GM18499 (cell line): Measurements from ENCODE around the gene DEPDC7.
A peak's percentile ranks its signal among the peaks of the same experiment; 100 is the strongest.

Experiments used
- ATAC-seq: cut with Tn5 transposase; IDR thresholded peaks from one replicate; pipeline ENCODE4 v1.9.1; 2021; ENCODE audit warnings: moderate number of reproducible peaks; ENCODE audit not compliant: insufficient read depth, unreplicated experiment

The DEPDC7 gene

GRCh38 chr11:33059331-33060007 lies 43.8 kb downstream of the DEPDC7 start:
- no peak for ATAC-seq

- no peak for ATAC-seq
Observed at GRCh38 chr11:33060271-33060670, 44.6 kb downstream of the DEPDC7 start.

DNA sequence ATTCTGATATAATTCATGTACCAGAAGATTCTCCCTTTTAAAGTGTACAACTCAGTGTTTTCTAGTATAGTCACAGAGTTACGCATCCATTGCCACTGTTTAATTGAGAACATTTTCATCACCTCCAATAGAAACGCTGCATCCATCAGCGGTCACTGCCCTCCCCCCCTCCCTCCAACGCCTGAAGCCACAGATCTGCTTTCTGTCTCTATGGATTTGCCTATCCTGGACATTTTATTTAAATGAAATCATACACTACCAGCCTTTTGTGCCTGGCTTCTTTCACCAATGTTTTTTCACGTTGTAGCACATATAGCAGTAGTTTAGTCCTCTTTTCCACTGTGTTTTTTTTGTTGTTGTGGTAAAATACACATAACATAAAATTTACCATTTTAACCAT lies 46.5 kb downstream of the DEPDC7 start:
- no peak for ATAC-seq

GRCh38 chr11:33063326-33063881 lies 47.7 kb downstream of the DEPDC7 start:
- peak; percentile 78 for ATAC-seq

GRCh38 chr11:33064033-33064825 lies 48.6 kb downstream of the DEPDC7 start:
- no peak for ATAC-seq

DNA sequence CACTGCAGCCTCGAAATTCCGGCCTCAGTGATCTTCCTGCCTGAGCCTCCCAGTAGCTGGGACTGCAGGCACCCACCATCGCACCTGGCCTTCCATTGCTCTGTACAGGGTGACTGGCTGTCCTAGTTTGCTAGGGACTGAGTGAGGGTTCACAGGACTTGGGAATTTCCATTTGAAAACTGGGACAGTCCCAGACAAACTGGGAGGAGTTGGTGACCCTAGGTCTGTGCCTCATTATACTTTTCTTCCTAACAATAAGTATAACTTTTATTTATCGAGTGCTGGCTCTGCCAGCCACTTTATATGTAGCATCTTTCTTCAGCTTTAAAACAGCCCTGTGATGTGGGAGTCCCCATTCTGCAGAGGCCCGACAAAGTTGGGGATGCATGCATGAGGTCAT lies 49.2 kb downstream of the DEPDC7 start:
- ATAC-seq = no peak

DNA sequence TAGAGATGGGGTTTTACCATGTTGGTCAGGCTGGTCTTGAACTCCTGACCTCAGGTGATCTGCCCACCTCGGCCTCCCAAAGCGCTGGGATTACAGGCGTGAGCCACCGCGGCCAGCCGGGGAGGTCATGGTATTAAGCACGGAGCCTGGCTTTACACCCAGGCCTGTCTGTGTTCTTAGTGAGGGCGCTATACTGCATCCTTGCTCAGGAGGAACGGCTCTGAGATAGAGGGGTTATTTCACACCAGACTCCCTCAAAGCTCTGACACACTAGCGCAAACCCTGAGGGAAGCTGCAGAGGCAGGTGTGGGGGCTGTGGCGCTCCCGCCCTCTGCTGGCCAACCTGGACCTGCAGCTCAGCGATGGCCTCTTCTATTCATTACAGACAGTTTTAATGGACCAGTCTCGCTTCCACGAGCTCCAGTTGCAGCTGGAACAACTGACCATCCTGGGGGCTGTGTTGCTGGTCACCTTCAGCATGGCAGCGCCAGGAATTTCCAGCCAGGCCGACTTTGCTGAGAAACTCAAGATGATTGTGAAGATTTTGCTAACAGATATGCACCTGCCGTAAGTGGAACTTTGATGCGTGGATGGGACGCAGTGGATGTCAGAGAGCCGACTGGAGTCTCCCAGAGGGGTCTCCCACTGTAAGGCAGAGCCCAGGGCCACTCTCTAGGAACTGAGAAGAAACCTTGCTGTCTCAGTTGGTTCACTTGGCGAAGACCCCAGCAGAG lies 49.9 kb downstream of the DEPDC7 start:
- ATAC-seq = no peak

- no peak for ATAC-seq
Observed at GRCh38 chr11:33067294-33067693, 51.6 kb downstream of the DEPDC7 start.

- no peak for ATAC-seq
Observed at GRCh38 chr11:33068611-33069340, 53.1 kb downstream of the DEPDC7 start.

GRCh38 chr11:33072465-33072864 lies 56.8 kb downstream of the DEPDC7 start:
- no peak for ATAC-seq
